ENCODE measurements around the gene LSM14A. TPM values are rescaled to one million over a fixed set of nuclear protein-coding genes. Genes with fewer than 3 reads are reported as not detected.

The LSM14A gene
- total RNA-seq, 4 donors from 2014 or later, result 51.5 to 110 (median 62.9) TPM

GRCh38 chr19:34188408-34188807, 16.1 kb downstream of the LSM14A start:
- TF ChIP-seq POLR2A (IDR thresholded peaks at IDR 0.05) (no peak), CTCF (IDR thresholded peaks at IDR 0.05) (no peak)
- intact Hi-C loops (cut with DNase I), result no loop called here
- no peaks in the 10 kb centered on the region for H3K9me3 ChIP-seq
- no peak overlapping the region for H3K27ac ChIP-seq
- DNase-seq, result no peak
- peaks cover 0 to 9% (median 0%) of the 10 kb centered on the region in 3 donors for H3K36me3 ChIP-seq
- WGBS, 2 donors, result 70 to 72% methylated on average over 4 of the region's 4 CpGs
- peaks cover 0 to 90% (median 31%) of the 10 kb centered on the region in 3 donors for H3K4me1 ChIP-seq
- H3K4me3 ChIP-seq, result no peak overlapping the region
- no peaks in the 10 kb centered on the region for H3K27me3 ChIP-seq

- Histone ChIP-seq H3K4me1 (peaks cover 0 to 85% (median 31%) of the 10 kb centered on the region in 3 donors), H3K4me3 (no peak overlapping the region), H3K27ac (no peak overlapping the region), H3K27me3 (no peaks in the 10 kb centered on the region), H3K9me3 (no peaks in the 10 kb centered on the region), H3K36me3 (peaks cover 0 to 19% (median 1%) of the 10 kb centered on the region in 3 donors)
- intact Hi-C loops (cut with DNase I), result no loop called here
- TF ChIP-seq CTCF (IDR thresholded peaks at IDR 0.05), result no peak
- no peak for TF ChIP-seq POLR2A (IDR thresholded peaks at IDR 0.05)
- DNase-seq, result no peak
- WGBS, 2 donors, result 49 to 59% methylated on average over 2 of the region's 2 CpGs
Measured at GRCh38 chr19:34189199-34189916, 17.1 kb downstream of the LSM14A start.

GRCh38 chr19:34189917-34190425, 17.7 kb downstream of the LSM14A start:
- Histone ChIP-seq H3K4me3 (no peak overlapping the region), H3K9me3 (no peaks in the 10 kb centered on the region), H3K27me3 (no peaks in the 10 kb centered on the region), H3K27ac (no peak overlapping the region), H3K4me1 (peaks cover 0 to 79% (median 28%) of the 10 kb centered on the region in 3 donors), H3K36me3 (peaks cover 0 to 25% (median 7%) of the 10 kb centered on the region in 3 donors)
- no peak for DNase-seq
- intact Hi-C loops (cut with DNase I), result no loop called here
- no peak for TF ChIP-seq CTCF (IDR thresholded peaks at IDR 0.05)
- 11 to 17% methylated on average over 1 of the region's 1 CpG for WGBS, 2 donors

- no peak for DNase-seq
- H3K9me3 ChIP-seq, result no peaks in the 10 kb centered on the region
- H3K27ac ChIP-seq, result no peak overlapping the region
- WGBS, 2 donors, result 65 to 75% methylated on average over 3 of the region's 3 CpGs
- intact Hi-C loops (cut with DNase I), result no loop called here
- no peak overlapping the region for H3K4me3 ChIP-seq
- TF ChIP-seq CTCF (IDR thresholded peaks at IDR 0.05) (no peak), POLR2A (IDR thresholded peaks at IDR 0.05) (no peak)
- H3K27me3 ChIP-seq, result no peaks in the 10 kb centered on the region
- peaks cover 0 to 64% (median 21%) of the 10 kb centered on the region in 3 donors for H3K4me1 ChIP-seq
- peaks cover 0 to 40% (median 14%) of the 10 kb centered on the region in 3 donors for H3K36me3 ChIP-seq
Measured at GRCh38 chr19:34191355-34191962, 19.2 kb downstream of the LSM14A start.

GRCh38 chr19:34193439-34193838, 21.1 kb downstream of the LSM14A start:
- no peak overlapping the region for H3K27ac ChIP-seq
- H3K4me3 ChIP-seq, result no peak overlapping the region
- no peak for DNase-seq
- 79 to 83% methylated on average over 2 of the region's 2 CpGs for WGBS, 2 donors
- intact Hi-C loops (cut with DNase I), result no loop called here
- no peak for TF ChIP-seq POLR2A (IDR thresholded peaks at IDR 0.05)
- TF ChIP-seq CTCF (IDR thresholded peaks at IDR 0.05), result no peak
- peaks cover 1 to 60% (median 31%) of the 10 kb centered on the region in 3 donors for H3K36me3 ChIP-seq
- no peaks in the 10 kb centered on the region for H3K27me3 ChIP-seq
- peaks cover 0 to 48% (median 12%) of the 10 kb centered on the region in 3 donors for H3K4me1 ChIP-seq
- no peaks in the 10 kb centered on the region for H3K9me3 ChIP-seq
